GM19099 (cell line): ENCODE data around the gene ETV6.

Experiments used
- POLR2A ChIP-seq: IDR thresholded peaks from 3 replicates; pipeline ENCODE4 v1.6.1; 2011; ENCODE audit warnings: low read depth; ENCODE audit not compliant: insufficient read length; ENCODE audit errors: extremely low read depth

Gene ETV6

DNA sequence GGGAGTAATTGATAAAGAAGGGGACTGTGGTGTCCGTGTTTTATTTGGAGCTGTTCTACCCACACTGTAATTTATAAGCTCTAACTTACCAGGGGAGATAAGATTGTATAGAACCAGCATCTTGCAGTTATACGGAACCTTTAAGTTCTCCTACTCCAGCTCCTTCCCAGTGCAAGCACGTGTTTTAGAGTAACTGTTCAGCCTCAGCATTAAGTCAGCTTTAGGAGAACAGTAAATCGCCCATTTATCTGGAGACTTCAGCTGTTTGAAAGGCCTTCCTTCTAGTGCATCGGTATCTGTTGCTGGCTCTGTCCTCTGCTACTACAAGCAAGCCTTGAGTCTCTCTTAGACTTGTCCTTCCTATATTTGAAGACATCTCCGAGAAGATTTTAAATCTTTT, 95.6 kb downstream of the ETV6 start:
- TF ChIP-seq POLR2A: no peak

DNA sequence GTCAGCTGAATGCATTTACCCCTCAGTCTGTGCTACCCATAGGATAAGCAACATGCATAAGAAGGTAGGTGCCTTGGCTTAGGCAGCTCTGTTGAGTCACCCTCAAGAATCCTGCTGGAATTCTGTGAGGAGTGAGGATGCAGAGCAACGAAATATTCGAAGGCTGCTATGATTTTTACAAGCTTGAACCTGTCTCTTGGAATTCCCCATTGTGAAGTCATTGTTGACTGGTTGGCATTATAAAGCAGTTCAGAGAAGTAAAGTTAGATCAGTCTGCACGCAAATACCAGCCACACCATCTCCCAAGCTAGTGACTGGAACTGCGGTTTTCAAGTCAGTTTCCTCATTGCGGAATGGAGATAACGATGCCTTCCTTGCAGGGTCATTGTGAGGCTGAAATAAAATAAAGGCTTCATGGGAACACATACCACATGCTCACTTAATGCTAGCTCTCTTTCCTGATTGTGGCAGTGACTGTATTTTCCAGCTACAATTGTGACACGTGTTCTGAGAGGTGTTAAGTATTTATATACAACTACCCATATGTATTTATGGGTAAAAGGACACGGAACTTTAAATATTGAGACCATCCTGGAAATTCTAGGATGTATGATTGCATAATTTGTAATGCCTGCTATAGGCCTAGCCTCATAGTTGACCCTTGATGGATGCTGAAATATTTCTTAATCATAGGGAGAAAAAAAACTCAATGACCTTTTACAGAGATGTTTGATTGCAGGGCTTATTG, 96.7 kb downstream of the ETV6 start:
- TF ChIP-seq POLR2A: no peak

DNA sequence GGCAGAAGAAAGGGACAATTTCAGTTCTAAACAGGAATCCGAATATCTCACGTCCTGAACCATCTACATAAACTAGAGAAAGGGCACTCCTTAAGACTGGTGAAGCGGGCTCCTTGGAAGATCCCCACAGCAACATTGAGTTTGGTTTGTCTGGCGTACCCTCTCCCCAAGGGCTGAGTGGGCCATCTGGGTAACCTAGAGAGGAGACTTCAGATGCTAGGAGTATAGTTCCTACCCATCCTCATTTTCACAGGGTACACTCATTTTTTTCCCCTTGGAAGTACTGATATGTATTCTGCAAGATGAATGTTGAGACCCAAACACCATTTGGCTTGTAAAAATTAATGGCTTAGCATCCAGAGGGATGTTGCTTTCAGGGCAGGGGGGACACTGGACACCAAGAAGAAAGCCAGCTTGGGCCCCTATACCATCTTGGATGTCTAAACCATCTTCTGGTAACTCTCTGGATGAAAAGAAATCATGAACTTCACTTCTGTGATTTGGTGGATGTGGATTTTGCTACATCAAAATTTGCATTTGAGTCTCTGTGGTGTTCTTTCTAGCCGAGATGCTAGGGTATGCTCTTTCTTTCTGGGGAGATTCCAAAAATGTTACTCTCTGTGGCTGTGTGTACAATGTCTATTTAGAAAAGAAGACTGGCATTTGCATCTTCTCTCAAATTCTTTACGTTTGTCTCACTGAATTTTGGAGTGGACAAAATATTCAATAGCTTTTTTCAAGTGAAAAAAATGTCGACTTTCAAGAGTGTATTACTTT, 97.7 kb downstream of the ETV6 start:
- no peak for TF ChIP-seq POLR2A

DNA sequence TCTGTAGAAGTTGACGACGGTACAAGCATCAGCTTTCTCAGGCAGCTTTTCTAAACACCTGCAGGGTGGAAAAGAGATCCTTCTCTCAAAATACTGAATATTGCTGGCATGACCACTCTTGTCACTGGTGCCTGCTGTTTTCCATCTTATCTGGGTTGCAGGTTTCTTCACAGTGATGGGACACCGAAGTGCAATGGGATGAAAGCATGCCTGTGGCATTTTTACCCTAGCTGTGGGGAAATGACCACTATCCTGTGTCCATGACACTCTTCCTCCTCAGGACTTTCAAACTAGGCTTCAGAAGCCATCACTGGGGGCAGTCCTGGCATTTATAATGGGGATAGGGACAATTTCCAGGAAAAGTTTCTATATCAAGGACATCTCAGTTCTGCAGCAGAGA, 98.5 kb downstream of the ETV6 start:
- no peak for TF ChIP-seq POLR2A

DNA sequence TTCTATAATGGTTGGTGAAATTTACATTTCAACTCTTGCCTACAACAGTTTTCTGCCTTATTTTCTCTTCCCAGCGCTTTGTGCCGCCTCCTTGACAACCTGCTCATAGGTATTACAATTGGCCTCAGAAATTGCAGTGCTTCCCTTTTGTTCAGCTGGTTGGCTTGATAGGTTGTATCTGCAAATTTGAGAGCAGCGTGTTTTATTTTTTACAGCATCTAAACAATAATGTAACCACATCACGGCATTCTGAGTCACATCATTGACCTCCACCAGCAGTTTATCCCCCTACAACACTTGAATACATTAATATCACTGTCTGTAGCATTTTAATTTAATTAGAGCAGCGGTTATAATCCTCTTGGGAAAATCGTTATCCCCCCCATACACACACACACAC, 99.4 kb downstream of the ETV6 start:
- TF ChIP-seq POLR2A: no peak

DNA sequence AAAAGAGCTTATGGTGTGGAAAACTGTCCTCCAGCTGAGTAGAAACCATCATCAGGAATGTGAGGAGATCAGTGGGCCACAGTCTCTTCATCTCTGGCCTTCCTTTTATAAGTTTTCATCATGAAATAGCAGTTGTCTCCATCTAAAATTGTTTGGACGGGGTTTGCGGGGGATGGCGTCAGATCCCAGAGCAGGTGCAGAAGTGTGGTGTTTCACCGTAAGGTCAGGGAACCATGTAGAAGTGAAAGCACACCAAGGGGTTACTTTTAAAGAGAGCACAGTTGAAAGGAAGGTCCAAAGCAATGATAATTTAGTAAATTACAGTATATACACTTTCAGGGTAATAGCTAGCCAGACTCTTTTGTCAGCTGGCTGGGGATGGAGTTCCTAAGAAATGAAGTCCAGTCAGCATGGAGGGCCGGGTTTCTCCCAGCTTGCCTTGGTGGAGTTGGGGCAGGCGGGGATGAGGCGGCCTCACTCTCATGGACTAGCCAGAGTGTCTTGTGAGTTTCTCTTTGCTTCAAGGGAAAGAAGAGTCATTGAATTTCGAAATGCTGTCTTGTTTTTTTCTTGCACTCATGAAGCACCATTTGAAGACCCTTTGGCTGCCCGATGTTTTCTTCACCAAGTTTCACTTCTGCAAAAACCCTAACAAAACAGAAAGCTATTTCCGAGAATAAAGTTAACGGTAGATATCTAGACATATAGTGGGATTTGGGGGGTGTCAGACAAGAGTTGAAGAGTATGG, 100.6 kb downstream of the ETV6 start:
- TF ChIP-seq POLR2A: peak; percentile 56

DNA sequence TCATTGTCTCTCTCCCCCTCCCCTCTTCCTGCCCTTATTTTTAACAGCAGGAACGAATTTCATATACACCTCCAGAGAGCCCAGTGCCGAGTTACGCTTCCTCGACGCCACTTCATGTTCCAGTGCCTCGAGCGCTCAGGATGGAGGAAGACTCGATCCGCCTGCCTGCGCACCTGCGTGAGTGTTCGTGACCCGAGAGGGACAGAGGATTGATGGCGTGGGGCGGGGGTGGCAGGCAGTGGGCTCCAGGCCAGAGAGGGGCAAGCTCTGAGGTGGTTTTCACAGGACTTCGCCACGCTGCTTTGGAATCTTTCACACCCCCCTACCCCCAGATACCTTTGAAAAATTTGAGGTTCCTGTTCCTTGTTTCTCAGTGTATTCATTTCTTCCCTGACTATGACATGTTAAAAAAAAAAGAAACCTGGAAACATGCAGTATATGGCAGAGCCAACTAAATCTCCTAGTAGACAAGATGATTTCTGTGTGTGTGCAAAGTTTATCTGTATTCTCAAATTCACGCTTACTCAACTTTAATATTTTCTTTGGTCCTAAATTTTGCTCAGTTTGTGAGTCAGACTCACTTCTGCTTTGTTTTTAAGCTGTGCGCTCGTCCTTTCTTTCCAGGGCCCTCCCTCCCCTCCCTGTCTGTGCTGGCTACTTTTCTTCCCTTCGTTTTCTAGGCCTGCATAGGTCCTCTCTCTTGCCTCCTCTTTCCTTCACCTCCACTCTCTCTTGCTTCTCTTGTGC, 103.1 kb downstream of the ETV6 start:
- TF ChIP-seq POLR2A: no peak

DNA sequence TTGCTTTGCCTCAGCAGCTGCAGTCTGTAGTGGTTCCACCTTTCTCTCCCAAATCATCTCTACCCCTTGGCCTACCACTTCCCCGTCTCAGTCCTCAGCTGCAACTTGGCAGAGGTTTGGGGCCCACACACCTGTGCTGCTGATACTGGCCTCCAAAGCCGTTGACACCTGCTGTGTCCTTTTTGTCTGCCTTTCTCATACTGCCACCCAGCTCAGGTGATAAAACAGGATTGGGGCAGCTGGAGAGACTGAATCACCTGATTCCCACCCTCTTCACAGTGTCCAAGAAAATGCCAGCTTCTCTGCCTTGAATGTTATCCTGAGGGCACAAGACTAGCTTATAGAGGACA, 103.7 kb downstream of the ETV6 start:
- no peak for TF ChIP-seq POLR2A

DNA sequence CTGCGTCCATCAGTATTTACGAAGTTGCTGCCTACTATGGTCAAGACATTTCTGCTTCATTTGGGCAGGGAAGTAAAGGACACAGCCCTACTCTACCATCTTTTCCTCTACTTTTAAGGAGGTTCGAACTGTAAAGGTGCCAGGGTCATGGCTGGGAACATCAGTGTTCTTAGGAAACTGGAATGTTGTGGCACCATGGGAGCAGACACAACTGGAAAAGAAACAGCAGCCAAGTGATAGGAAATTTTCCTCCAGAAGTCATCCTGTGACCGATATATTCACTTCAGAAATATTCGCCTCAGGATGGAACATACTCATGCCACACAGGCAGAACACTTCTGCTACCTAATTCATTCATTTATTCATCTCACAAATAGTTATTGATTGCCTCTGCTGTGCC, 104.4 kb downstream of the ETV6 start:
- no peak for TF ChIP-seq POLR2A

DNA sequence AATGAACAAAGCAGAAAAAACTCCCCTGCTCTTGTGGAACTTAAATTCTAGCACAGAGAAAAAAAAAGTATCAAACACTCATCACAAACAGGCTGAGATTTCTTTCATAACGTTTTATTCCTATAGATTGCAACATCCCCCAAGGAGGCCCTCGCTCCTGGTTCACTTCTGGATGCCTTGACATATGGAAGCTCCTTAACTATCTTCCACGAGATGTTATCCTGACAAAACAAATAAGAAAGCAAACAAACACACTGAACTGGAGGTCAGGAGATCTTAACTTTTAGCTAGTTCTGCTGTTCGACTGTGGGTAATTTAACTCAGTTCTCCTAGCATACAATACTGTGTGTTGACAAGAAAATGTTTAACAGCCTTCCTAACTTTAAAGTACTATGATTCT, 104.8 kb downstream of the ETV6 start:
- no peak for TF ChIP-seq POLR2A

DNA sequence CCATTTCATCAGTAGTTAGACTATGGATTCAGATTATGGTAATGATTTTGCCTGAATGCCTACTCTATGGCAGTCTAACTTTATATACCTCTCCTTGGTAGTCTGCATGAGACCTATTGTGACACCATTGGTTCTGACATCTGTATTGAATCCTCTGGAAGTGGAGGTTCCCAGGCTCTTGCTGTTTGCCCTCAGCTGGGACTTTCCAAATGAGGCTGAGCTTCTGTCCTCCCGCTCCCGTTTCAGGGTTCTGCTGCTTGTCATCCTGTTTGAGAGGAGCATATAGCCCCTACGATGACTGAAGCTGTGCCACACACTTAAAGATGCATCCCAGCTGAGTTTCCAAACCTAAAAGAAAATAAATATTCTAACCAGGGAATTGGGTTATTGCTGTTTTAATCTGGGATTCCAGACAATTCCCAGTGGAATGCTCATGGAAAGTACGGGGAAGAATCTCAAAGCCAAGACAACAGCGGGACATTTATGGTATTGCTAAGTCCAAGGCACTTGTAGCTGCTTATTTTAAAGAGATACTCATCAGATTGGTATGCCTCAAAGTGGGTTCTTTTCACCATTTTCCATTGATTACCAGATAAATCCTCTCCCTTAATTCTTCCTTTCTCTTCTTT, 105.9 kb downstream of the ETV6 start:
- TF ChIP-seq POLR2A: no peak

DNA sequence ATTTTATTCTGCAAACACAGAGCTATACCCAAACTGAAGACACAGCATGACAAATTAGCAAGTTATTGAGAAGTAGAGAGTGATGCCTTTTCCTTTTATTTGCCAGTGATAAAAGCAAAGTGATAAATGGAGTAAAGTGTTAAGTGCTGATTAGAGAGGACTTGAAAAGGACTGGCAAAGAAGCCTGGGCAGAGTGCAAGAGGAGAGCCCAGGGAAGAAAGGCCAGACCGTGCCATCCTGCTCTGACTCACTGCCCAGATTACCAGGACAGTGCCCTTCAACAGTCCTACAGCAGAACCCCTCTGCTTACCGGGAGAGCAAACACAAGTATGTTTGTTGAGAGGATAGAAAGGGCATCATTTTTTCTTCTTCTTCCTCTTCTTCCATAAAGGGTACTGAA, 106.5 kb downstream of the ETV6 start:
- no peak for TF ChIP-seq POLR2A

DNA sequence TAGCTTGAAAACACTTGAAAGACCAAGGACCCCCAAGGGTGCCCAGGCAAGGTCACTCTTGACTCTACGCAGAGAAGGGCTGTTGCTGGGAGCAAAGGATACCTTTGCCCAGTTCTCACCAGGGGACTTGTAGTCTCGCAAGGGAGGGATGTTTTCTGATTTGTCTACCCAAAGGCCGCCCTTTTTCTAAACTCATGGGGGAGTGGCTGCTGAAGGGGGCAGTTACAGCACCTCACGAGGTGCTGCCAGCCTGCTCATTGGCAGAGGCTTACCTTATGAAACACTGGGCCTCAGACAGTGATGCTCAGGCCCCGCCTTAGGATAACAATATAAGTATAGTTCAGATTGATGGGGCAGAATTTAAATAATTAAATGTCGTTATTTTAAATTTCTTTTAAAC, 107.0 kb downstream of the ETV6 start:
- TF ChIP-seq POLR2A: no peak

DNA sequence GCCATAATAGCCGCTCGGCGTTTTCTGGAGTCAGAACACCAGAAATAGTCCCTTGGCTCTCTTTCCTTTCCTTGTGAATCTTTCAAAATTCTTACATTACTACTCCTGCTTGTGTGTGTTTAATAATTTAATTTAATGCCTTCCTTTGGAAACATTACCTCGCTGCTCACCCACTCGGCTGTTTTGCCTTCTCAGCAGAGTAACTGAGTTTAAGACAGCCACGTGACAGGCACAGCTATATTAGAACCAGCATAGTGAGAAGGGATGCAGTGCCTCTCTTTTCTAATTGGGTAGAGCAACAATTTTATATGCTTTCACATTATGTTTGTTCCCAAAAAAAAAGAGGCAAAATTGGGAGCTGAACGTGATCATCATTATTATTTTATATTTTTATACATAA, 107.6 kb downstream of the ETV6 start:
- TF ChIP-seq POLR2A: no peak

DNA sequence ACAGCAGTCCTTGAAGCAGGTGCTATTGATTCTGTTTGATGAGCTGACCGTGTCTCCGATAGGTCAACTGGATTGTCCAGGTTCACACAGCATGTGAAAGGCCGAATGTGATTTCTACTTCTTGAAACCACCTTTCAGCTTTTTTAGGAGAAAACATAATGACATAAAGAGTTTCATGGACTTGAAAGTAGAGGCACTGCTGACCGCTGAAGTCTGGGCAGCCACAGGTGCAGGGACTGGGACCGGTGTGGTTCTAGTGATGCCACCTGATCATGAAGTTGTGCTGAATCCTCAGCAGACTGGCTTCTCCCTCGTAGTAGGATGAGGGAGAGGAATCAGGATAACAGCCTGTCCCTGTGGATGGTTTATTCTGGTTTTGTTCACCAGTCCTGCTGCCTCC, 108.1 kb downstream of the ETV6 start:
- no peak for TF ChIP-seq POLR2A

DNA sequence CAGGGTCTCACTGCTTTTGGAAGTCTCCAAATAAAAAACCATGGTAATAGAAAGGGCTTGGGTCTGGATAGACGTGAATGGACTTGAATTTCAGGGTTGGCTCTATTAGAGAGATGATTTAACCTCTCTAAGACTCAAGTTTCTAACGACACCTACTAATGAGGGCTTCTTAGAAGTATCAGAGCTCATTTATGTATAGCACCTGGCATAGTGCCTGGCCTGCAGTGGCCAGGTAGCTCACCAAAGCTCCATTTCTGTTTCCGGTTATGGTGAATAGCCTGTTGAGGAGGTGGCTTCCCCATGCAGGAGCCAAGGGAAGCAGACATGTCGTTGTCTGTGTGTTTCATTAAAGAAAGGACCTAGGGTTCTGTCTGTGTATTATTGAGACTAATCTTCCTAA, 108.6 kb downstream of the ETV6 start:
- no peak for TF ChIP-seq POLR2A
